HG03097 (cell line): ENCODE results near the gene S100A6.

Source experiments
- ATAC-seq: cut with Tn5 transposase; IDR thresholded peaks from one replicate; pipeline ENCODE4 v1.9.1; 2021; ENCODE audit not compliant: unreplicated experiment, low FRiP score

Gene S100A6

GRCh38 chr1:153546796-153547559 is 11.2 kb upstream of the S100A6 start:
- no peak for ATAC-seq

DNA sequence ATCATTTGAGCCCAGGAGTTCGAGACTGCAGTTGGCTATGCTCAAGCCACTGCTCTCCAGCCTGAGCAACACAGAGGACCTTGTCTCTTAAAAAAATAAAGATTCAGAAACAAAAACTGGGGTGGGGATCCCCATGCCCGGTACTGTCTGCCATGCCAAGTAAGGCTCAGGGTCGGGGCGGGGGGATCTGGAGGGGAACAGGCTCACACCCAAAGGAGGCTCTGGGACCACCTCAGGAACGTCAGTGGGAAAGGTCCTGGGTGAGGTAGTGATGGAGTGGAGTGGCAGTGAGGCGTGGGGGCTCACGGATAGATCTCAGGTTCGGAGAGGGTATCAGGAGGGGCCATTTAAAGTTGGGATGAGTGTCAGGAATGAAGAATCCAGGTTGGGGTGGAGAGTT is 10.6 kb upstream of the S100A6 start:
- no peak for ATAC-seq

GRCh38 chr1:153545067-153546055 is 9.6 kb upstream of the S100A6 start, which contains the start of gene S100A4:
TSS of gene S100A4 (minus strand) at chr1:153545806. CDS start at chr1:153544794, 1,012 bp downstream.
- peak; percentile 56 for ATAC-seq

- ATAC-seq, result no peak
Measured at GRCh38 chr1:153544453-153545066, 8.8 kb upstream of the S100A6 start.

DNA sequence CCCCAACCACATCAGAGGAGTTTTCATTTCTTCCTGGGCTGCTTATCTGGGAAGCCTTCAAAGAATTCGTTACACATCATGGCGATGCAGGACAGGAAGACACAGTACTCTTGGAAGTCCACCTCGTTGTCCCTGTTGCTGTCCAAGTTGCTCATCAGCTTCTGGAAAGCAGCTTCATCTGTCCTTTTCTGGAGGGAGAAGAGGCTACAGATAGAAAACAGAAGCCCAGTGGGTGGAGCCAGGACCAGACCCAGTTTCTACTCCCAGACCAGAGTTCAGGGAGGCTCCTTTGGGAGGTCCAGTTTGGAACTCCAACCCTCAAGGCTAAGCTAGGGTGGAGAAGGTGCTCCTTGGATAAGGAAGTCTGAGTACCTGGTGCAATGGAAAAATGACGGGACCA is 7.9 kb upstream of the S100A6 start:
- ATAC-seq, result no peak

DNA sequence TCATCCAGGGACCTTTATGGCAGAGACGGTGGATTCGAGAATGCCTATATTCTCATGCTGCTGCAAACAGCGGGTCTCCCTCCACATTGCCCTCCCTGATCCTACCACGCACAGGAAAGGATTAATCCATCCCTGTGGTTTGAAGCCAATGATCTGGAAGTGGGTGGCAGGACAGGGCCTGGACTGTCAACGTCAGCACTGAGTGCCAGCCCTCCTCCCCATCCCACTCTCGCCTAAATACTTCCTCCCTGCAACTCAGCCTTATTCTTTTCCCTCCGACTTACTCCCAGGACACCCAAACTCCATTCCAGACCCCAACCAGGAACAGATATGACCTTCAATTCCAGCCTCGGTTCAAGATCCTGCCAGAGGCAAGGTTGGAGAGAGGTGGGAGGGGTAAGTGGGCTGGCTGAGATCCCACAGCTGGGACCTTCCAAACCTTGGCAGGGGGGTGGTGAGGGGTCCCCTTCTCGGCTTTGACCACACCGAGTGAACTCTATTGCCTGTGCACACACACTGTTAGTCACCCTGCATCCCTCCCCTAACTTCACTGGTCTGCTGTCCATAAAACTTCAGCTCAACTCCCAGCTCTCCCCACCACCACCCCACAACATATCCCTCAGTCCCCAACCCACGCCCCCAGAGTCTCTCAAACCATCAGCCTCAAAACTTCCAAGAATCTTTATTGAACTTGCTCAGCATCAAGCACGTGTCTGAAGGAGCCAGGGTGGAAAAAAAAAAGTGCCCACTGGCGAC is 7.3 kb upstream of the S100A6 start:
- ATAC-seq, result no peak

- ATAC-seq, result no peak
Measured at GRCh38 chr1:153541641-153542590, 6.1 kb upstream of the S100A6 start.

DNA sequence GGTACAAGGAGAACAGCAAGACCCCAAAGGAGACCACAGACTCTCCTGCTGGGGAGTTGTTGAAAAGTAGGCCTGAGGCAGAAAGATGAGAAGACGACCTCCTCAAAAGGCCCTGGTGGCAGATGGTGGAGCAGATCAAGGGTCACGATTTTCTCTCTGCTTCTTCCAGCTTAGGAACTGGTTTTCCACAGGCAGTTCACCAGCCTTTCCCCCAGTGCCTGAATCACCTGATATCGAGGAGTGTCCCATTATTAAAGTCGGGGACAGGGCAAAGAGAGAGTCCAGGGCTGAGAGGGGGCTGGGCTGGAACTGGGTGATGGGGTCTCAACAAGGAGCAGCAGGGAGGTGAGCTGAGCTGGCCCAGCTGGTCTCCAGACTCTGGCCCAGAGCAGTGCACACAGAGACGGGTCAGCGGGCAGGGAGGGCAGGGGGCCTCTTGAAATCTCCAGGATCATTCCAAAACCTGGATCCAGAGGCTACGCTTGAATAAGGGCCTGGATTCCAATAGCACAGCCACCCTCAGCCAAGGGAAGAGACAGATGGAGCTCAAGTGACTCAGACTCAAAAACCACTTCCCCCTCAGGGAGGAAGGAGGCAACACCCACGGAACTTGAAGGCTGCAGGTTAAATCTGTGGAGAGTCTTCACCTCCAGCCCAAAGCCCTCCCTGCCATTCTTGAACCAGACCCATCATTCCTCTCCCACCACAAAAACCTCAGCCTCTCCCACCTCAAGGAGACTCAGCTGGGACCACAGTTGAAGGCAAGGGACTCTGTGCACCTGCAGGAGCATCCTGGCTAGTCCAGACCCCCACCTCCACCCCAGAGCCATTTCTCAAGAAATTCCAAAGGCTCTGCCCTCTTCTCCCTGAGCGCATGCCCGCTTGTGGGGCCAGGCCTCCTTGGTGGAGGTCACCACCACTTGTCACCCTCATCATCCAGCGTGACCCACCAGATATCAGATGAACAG is 4.9 kb upstream of the S100A6 start, which contains the start of gene S100A5:
TSS of gene S100A5 (minus strand) at position 541 of the 968 bp plus-strand sequence. CDS start 743 bp downstream, outside the sequence.
- ATAC-seq, result no peak

DNA sequence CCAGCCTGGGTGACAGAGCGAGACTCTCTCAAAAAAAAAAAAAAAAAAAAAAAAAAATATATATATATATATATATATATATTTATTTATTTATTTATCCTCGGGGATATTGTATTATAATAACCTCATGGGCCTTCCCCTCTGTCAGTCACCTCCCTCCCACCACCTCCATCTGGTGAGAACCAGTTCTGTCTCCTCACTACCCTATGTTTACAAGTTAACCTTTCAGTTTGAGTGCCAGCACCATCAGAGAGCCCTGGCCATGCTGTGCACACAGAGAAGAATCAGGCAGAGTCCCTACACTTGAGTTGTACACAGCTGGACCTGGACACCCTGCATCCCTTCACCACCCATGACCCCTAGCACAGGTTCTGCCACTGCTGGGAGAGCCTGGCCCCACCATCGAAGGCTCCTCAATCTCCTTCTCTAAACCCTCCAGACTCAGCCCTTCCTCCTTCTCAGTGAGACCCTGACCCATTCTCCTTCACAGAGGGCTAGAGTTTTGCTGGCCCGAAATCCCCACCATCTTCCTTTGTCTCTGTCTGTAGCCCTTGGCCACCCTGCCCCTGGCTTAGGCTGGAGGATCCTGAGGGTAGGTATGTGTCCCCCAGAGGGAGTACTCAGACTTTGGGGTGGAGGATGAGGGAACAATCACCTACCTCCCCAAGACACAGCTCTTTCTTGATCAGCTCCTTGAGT is 3.8 kb upstream of the S100A6 start:
- no peak for ATAC-seq

DNA sequence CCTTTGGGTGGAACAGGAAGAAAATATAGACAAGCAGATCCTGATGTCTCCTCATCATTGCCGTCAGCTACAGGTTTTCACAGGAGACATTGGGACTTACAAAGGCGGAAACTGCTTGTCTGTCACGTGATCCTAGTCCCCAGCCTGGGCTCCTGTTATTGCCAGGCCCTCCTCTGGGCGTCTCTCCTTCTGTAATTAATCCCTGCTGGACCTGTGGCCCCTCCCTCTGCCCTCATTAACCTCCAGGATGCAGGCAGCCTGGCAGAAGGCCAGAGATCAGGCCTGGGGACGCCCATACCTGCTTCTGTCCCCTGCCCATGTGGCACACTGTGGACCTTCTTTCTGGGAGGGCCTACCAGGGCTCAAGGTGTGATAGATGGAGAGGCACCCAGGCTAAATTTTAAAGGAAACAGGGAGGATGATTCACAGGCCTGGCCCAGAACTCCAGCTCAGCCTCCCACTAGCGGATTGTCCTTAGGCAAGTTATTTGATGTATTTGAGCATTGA is 2.6 kb upstream of the S100A6 start:
- ATAC-seq, result no peak

- no peak for ATAC-seq
Measured at GRCh38 chr1:153537376-153537730, 1.6 kb upstream of the S100A6 start.

DNA sequence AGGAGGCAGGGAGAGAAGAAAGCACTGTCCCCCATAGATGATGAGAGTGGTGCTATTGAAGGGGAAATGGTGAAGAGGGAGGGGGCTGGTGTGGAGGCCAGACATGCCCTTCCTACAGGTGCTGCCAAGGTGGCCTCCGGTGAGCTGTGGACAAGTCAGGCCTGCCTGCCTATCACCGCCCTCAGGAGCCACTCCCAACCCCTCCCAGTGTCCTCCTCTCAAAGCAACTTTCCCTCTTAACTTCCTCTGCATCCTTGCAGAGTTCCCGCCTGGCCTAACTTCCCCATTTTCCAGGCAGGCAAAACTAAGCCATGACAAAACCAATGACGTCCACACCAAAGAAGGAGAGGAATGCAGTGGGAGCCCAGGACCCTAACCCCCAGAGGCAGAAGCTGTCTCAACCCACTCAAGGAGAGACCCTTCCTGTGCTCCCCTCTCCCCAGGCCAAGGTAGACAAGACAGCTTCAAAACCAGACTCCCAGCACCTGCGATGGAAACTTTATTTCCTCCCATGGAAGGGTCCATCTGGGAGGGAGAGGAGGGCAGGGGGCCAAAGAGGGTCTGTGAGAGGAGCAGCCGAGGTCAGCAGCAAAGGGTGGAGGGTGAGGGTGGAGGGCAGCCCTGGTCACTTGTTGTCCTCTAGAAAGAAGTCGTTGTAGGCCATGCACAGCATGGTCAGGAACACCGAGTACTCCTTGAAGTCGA is 1.0 kb upstream of the S100A6 start:
- no peak for ATAC-seq

DNA sequence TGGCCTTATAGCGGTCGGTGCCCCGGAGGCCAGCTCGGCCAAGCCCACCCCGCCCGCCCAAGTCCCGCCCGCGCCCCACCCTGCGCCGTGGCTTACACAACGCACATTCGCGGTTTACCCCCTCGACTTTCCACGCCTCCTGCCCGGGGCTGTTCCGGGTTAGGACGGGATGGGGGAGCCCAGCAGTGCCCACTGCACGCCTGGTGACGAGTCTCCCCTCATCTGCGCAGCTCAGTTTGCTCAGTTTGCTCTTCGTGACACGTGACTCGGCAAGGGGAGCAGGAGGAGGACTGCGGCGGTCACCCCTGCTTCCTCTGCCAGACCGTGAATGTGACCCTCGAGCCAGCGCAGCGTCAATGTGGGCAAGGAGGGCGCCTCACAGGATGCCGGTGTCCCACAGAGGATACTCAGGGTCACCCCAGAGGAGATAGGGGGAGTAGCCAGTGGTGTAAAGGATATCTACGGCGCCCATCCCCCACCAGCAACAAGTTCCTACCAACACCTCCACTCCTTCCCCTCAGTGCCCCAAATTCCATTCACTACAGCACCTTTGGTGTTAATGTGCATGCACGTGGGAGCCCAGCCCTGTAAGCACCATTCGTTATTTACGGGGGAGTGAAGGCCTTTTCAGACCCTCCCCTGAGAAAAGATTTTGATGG is 350 bp upstream of the S100A6 start:
- ATAC-seq, result no peak

DNA sequence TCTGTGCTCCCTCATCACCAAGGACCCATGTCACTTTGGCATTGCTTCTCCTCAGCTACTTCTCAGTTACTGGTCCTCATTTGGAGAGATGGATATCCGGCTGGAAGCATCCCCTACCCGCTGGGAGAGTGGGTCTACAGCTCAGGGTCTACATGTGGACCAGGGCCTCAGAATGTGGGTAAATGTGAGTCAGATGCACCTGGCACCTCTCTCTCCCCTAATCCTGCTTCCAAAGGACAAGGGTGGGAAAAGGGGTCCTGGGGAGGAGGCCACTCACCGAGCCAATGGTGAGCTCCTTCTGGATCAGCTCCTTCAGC is 908 bp downstream of the S100A6 start:
- ATAC-seq, result no peak

DNA sequence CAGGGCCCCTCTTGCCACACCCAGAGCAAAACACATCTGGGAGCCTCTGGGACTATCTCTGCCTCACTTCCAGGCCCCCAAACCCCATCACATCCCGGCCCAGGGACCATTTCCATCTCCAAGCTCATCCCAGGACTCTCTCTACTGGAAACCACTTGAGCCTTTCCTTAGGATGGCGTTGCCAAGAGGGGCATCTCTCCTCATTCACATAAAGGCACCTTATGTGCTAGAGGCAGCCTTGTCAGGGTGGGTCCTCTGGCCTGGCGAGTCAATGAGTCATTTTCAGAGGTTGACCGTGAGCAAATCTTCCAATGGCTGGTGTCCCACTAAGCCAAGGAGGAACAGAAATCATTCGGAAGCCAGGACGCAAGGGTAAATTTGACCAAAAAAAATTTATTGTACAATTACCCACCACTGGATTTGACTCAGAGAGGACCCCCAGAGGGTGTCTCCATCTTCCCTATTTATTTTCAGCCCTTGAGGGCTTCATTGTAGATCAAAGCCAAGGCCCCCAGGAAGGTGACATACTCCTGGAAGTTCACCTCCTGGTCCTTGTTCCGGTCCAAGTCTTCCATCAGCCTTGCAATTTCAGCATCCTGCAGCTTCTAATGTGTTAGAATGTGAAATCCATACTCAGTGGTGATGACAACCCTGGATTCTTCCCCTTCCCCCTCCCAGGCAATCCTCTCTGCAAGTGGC is 1.4 kb downstream of the S100A6 start:
- ATAC-seq, result no peak
